ENCODE data around the gene LAGE3. TPM values are rescaled to one million over a fixed set of nuclear protein-coding genes. Genes with fewer than 3 reads are reported as not detected.

Gene LAGE3
- total and polyA plus RNA-seq, 3 experiments from 2014 or later = 51.2 to 74.6 (median 72.5) TPM

- Histone ChIP-seq H3K9me3 (ENCODE audit: low read length) (no peaks in the 10 kb centered on the region), H3K36me3 (ENCODE audit: insufficient read depth, low read length) (no peaks in the 10 kb centered on the region), H3K4me1 (ENCODE audit: insufficient read depth, low read length) (no peaks in the 10 kb centered on the region), H3K27me3 (ENCODE audit: insufficient read depth, low read length, poor library complexity, severe bottlenecking) (no peaks in the 10 kb centered on the region), H3K27ac (ENCODE audit: low read depth, low read length) (peak overlapping the region; percentile 57), H3K4me3 (ENCODE audit: low read length) (no peak overlapping the region)
- DNase-seq = no peak
- Mint-ChIP-seq H3K9me3 (no peaks in the 10 kb centered on the region), H3K4me1 (peaks cover 0 to 2% (median 0%) of the 10 kb centered on the region in 3 donors), H3K4me3 (no peak overlapping the region), H3K36me3 (peaks cover 0 to 3% (median 0%) of the 10 kb centered on the region in 3 donors), H3K27ac (no peak overlapping the region), H3K27me3 (no peaks in the 10 kb centered on the region)
- POLR2A ChIA-PET = interaction anchor here (0.6 kb wide), 1 partner anchor 13 kb away, joined by 4 read pairs; no protein-coding TSS in a partner anchor
- CTCF ChIA-PET = no interaction called here
Measured at GRCh38 chrX:154495472-154495922, 16.4 kb upstream of the LAGE3 start.

- CTCF ChIA-PET = no interaction called here
Measured at GRCh38 chrX:154494715-154495114, 15.6 kb upstream of the LAGE3 start.

GRCh38 chrX:154490414-154491083, 11.5 kb upstream of the LAGE3 start, which contains the start of gene SLC10A3:
Gene SLC10A3, minus strand, starts transcription at chrX:154490629. Its CDS starts 1,689 bp downstream, at chrX:154488940.
- POLR2A ChIA-PET = interaction anchor here (0.6 to 2.5 kb wide), 7 partner anchors 12 to 120 kb away, joined by 3 to 20 read pairs (median 6); partner anchors contain the start of genes ATP6AP1, FAM3A, LAGE3 and RPL10
- H3K4me1 Mint-ChIP-seq = peaks cover 12 to 31% (median 14%) of the 10 kb centered on the region in 3 donors
- Histone ChIP-seq H3K4me1 (ENCODE audit: insufficient read depth, low read length) (peaks cover 10% of the 10 kb centered on the region), H3K27me3 (ENCODE audit: insufficient read depth, low read length, poor library complexity, severe bottlenecking) (no peaks in the 10 kb centered on the region), H3K9me3 (ENCODE audit: low read length) (no peaks in the 10 kb centered on the region), H3K4me3 (ENCODE audit: low read length) (peak within 1 kb of the TSS; percentile 66), H3K27ac (ENCODE audit: low read depth, low read length) (peak within 1 kb of the TSS; percentile 81), H3K36me3 (ENCODE audit: insufficient read depth, low read length) (no peaks in the 10 kb centered on the region)
- CTCF ChIA-PET = interaction anchor here (0.9 to 2.4 kb wide), 7 partner anchors 27 to 537 kb away, joined by 3 to 10 read pairs (median 3); partner anchors contain the start of genes FLNA, IKBKG and RPL10
- H3K36me3 Mint-ChIP-seq = peaks cover 0 to 19% (median 4%) of the 10 kb centered on the region in 3 donors
- H3K9me3 Mint-ChIP-seq = no peaks in the 10 kb centered on the region
- H3K27me3 Mint-ChIP-seq = no peaks in the 10 kb centered on the region
- H3K27ac Mint-ChIP-seq = peak within 1 kb of the TSS; percentile 88 to 96 (median 94)
- peak; percentile 84 to 92 (median 87) for DNase-seq
- H3K4me3 Mint-ChIP-seq = peak within 1 kb of the TSS; percentile 86 to 94 (median 91)

More at GRCh38 chrX:154494715-154495114, 15.6 kb upstream of the LAGE3 start:
- no peak overlapping the region for H3K27ac Mint-ChIP-seq
- peaks cover 2 to 4% (median 3%) of the 10 kb centered on the region in 3 donors for H3K4me1 Mint-ChIP-seq
- POLR2A ChIA-PET = no interaction called here
- peaks cover 0 to 5% (median 0%) of the 10 kb centered on the region in 3 donors for H3K36me3 Mint-ChIP-seq
- no peaks in the 10 kb centered on the region for H3K27me3 Mint-ChIP-seq
- no peak overlapping the region for H3K4me3 ChIP-seq (ENCODE audit: low read length)
- H3K27me3 ChIP-seq (ENCODE audit: insufficient read depth, low read length, poor library complexity, severe bottlenecking) = no peaks in the 10 kb centered on the region
- H3K4me1 ChIP-seq (ENCODE audit: insufficient read depth, low read length) = peaks cover under 1% of the 10 kb centered on the region
- H3K27ac ChIP-seq (ENCODE audit: low read depth, low read length) = peak overlapping the region; percentile 47
- no peaks in the 10 kb centered on the region for H3K36me3 ChIP-seq (ENCODE audit: insufficient read depth, low read length)
- no peaks in the 10 kb centered on the region for H3K9me3 Mint-ChIP-seq
- no peak overlapping the region for H3K4me3 Mint-ChIP-seq
- no peaks in the 10 kb centered on the region for H3K9me3 ChIP-seq (ENCODE audit: low read length)
- no peak for DNase-seq

- H3K4me1 Mint-ChIP-seq = peaks cover 12 to 35% (median 14%) of the 10 kb centered on the region in 3 donors
- no peaks in the 10 kb centered on the region for H3K27me3 Mint-ChIP-seq
- H3K4me1 ChIP-seq (ENCODE audit: insufficient read depth, low read length) = peaks cover 16% of the 10 kb centered on the region
- CTCF ChIA-PET = interaction anchor here (0.9 to 2.4 kb wide), 7 partner anchors 27 to 536 kb away, joined by 3 to 10 read pairs (median 3); partner anchors contain the start of genes FLNA, IKBKG and RPL10
- H3K4me3 Mint-ChIP-seq = peak overlapping the region; percentile 86 to 94 (median 89)
- no peaks in the 10 kb centered on the region for H3K36me3 ChIP-seq (ENCODE audit: insufficient read depth, low read length)
- H3K27ac ChIP-seq (ENCODE audit: low read depth, low read length) = peak overlapping the region; percentile 67
- POLR2A ChIA-PET = interaction anchor here (0.6 to 2.5 kb wide), 8 partner anchors 12 to 564 kb away, joined by 3 to 20 read pairs (median 5); partner anchors contain the start of genes ARHGAP4, ATP6AP1, FAM3A and LAGE3
- H3K9me3 ChIP-seq (ENCODE audit: low read length) = no peaks in the 10 kb centered on the region
- no peaks in the 10 kb centered on the region for H3K9me3 Mint-ChIP-seq
- DNase-seq = peak in 3 of 5 donors; percentile 7 to 58 (median 26)
- no peaks in the 10 kb centered on the region for H3K27me3 ChIP-seq (ENCODE audit: insufficient read depth, low read length, poor library complexity, severe bottlenecking)
- peak overlapping the region; percentile 66 for H3K4me3 ChIP-seq (ENCODE audit: low read length)
- H3K36me3 Mint-ChIP-seq = peaks cover 0 to 22% (median 4%) of the 10 kb centered on the region in 3 donors
- H3K27ac Mint-ChIP-seq = peak overlapping the region; percentile 79 to 96 (median 92)
Measured at GRCh38 chrX:154490021-154490413, 10.9 kb upstream of the LAGE3 start.

- no peak for DNase-seq
- Mint-ChIP-seq H3K36me3 (peaks cover 0 to 27% (median 4%) of the 10 kb centered on the region in 3 donors), H3K27ac (peak overlapping the region; percentile 66 to 96 (median 90)), H3K4me1 (peaks cover 12 to 40% (median 17%) of the 10 kb centered on the region in 3 donors), H3K27me3 (no peaks in the 10 kb centered on the region), H3K9me3 (no peaks in the 10 kb centered on the region), H3K4me3 (peak overlapping the region; percentile 86 to 94 (median 89))
- Histone ChIP-seq H3K36me3 (ENCODE audit: insufficient read depth, low read length) (no peaks in the 10 kb centered on the region), H3K9me3 (ENCODE audit: low read length) (no peaks in the 10 kb centered on the region), H3K27me3 (ENCODE audit: insufficient read depth, low read length, poor library complexity, severe bottlenecking) (no peaks in the 10 kb centered on the region), H3K27ac (ENCODE audit: low read depth, low read length) (peak overlapping the region; percentile 67), H3K4me1 (ENCODE audit: insufficient read depth, low read length) (peaks cover 19% of the 10 kb centered on the region), H3K4me3 (ENCODE audit: low read length) (peak overlapping the region; percentile 66)
- CTCF ChIA-PET = interaction anchor here (1.2 to 2.4 kb wide), 2 partner anchors 46 to 90 kb away, joined by 3 to 10 read pairs; partner anchors contain the start of gene RPL10
- POLR2A ChIA-PET = interaction anchor here (0.8 to 2.5 kb wide), 5 partner anchors 11 to 563 kb away, joined by 3 to 16 read pairs (median 6); partner anchors contain the start of genes ARHGAP4, ATP6AP1, FAM3A and LAGE3
Measured at GRCh38 chrX:154489182-154489581, 10.1 kb upstream of the LAGE3 start.

GRCh38 chrX:154488336-154489075, 9.4 kb upstream of the LAGE3 start:
- H3K36me3 ChIP-seq (ENCODE audit: insufficient read depth, low read length) = no peaks in the 10 kb centered on the region
- DNase-seq = no peak
- Mint-ChIP-seq H3K27ac (peak overlapping the region in 5 of 8 donors; percentile 29 to 96 (median 92)), H3K36me3 (peaks cover 0 to 27% (median 4%) of the 10 kb centered on the region in 3 donors), H3K9me3 (no peaks in the 10 kb centered on the region), H3K4me1 (peaks cover 12 to 43% (median 17%) of the 10 kb centered on the region in 3 donors), H3K27me3 (peaks cover 0 to under 1% of the 10 kb centered on the region in 2 donors), H3K4me3 (peak overlapping the region; percentile 39 to 91 (median 86))
- ChIA-PET POLR2A (interaction anchor here (1.0 to 1.4 kb wide), 2 partner anchors 30 to 61 kb away, joined by 3 read pairs; no protein-coding TSS in a partner anchor), CTCF (interaction anchor here (2.4 kb wide), 1 partner anchor 90 kb away, joined by 10 read pairs; the partner anchor contains the start of gene RPL10)
- peak overlapping the region; percentile 67 for H3K27ac ChIP-seq (ENCODE audit: low read depth, low read length)
- no peak overlapping the region for H3K4me3 ChIP-seq (ENCODE audit: low read length)
- H3K4me1 ChIP-seq (ENCODE audit: insufficient read depth, low read length) = peaks cover 19% of the 10 kb centered on the region
- no peaks in the 10 kb centered on the region for H3K27me3 ChIP-seq (ENCODE audit: insufficient read depth, low read length, poor library complexity, severe bottlenecking)
- no peaks in the 10 kb centered on the region for H3K9me3 ChIP-seq (ENCODE audit: low read length)

GRCh38 chrX:154487518-154488290, 8.6 kb upstream of the LAGE3 start:
- H3K9me3 Mint-ChIP-seq = no peaks in the 10 kb centered on the region
- peaks cover 0 to 29% (median 4%) of the 10 kb centered on the region in 3 donors for H3K36me3 Mint-ChIP-seq
- H3K4me3 Mint-ChIP-seq = peak overlapping the region; percentile 66 to 84 (median 80)
- H3K27ac ChIP-seq (ENCODE audit: low read depth, low read length) = no peak overlapping the region
- no peak overlapping the region for H3K4me3 ChIP-seq (ENCODE audit: low read length)
- no peaks in the 10 kb centered on the region for H3K36me3 ChIP-seq (ENCODE audit: insufficient read depth, low read length)
- peak overlapping the region in 6 of 8 donors; percentile 80 to 96 (median 89) for H3K27ac Mint-ChIP-seq
- no peak for DNase-seq
- H3K27me3 Mint-ChIP-seq = peaks cover 0 to 5% of the 10 kb centered on the region in 2 donors
- H3K9me3 ChIP-seq (ENCODE audit: low read length) = no peaks in the 10 kb centered on the region
- CTCF ChIA-PET = no interaction called here
- peaks cover 19% of the 10 kb centered on the region for H3K4me1 ChIP-seq (ENCODE audit: insufficient read depth, low read length)
- H3K4me1 Mint-ChIP-seq = peaks cover 12 to 46% (median 19%) of the 10 kb centered on the region in 3 donors
- H3K27me3 ChIP-seq (ENCODE audit: insufficient read depth, low read length, poor library complexity, severe bottlenecking) = no peaks in the 10 kb centered on the region
- POLR2A ChIA-PET = interaction anchor here (1.0 to 2.2 kb wide), 5 partner anchors 29 to 89 kb away, joined by 3 to 15 read pairs (median 3); partner anchors contain the start of gene RPL10

Data from CD8-positive, alpha-beta memory T cell (primary cell).